ENCODE measurements around the gene APC2. TPM values are rescaled to one million over a fixed set of nuclear protein-coding genes. Genes with fewer than 3 reads are reported as not detected.

Gene APC2
- total RNA-seq, 1 donor from 2014 or later = 0.20 TPM

GRCh38 chr19:1446713-1447481 lies 3.0 kb upstream of the APC2 start:
- no peak for TF ChIP-seq CTCF (IDR thresholded peaks at IDR 0.05)
- no peak for ATAC-seq
- peaks cover 11% of the 10 kb centered on the region for H3K36me3 ChIP-seq
- peaks cover 17% of the 10 kb centered on the region for H3K4me1 ChIP-seq
- no peaks in the 10 kb centered on the region for H3K9me3 ChIP-seq
- no peak overlapping the region for H3K4me3 ChIP-seq
- no peak for DNase-seq
- intact Hi-C loops (cut with DNase I) = no loop called here
- no peak overlapping the region for H3K27ac ChIP-seq
- peaks cover 67% of the 10 kb centered on the region for H3K27me3 ChIP-seq

GRCh38 chr19:1447504-1447903 lies 2.4 kb upstream of the APC2 start:
- peaks cover 17% of the 10 kb centered on the region for H3K4me1 ChIP-seq
- intact Hi-C loops (cut with DNase I) = no loop called here
- peaks cover 73% of the 10 kb centered on the region for H3K27me3 ChIP-seq
- no peak for ATAC-seq
- TF ChIP-seq CTCF (IDR thresholded peaks at IDR 0.05) = no peak
- H3K9me3 ChIP-seq = no peaks in the 10 kb centered on the region
- peaks cover 5% of the 10 kb centered on the region for H3K36me3 ChIP-seq
- H3K27ac ChIP-seq = no peak overlapping the region
- no peak for DNase-seq
- no peak overlapping the region for H3K4me3 ChIP-seq

- Histone ChIP-seq H3K27me3 (peaks cover 77% of the 10 kb centered on the region), H3K4me1 (peaks cover 17% of the 10 kb centered on the region), H3K36me3 (peaks cover under 1% of the 10 kb centered on the region), H3K9me3 (no peaks in the 10 kb centered on the region), H3K4me3 (no peak overlapping the region), H3K27ac (no peak overlapping the region)
- ATAC-seq (no peak), DNase-seq (no peak)
- intact Hi-C loops (cut with DNase I) = no loop called here
- no peak for TF ChIP-seq CTCF (IDR thresholded peaks at IDR 0.05)
These were observed 2.0 kb upstream of the APC2 start for GRCh38 chr19:1447944-1448343.

GRCh38 chr19:1450735-1451731 lies 1.1 kb downstream of the APC2 start:
- no peak for DNase-seq
- Histone ChIP-seq H3K36me3 (no peaks in the 10 kb centered on the region), H3K4me3 (no peak overlapping the region), H3K27ac (no peak overlapping the region), H3K4me1 (peaks cover 14% of the 10 kb centered on the region), H3K9me3 (no peaks in the 10 kb centered on the region), H3K27me3 (peaks cover 98% of the 10 kb centered on the region)
- intact Hi-C loops (cut with DNase I) = no loop called here
- no peak for TF ChIP-seq CTCF (IDR thresholded peaks at IDR 0.05)
- no peak for ATAC-seq

- Histone ChIP-seq H3K4me3 (no peak overlapping the region), H3K4me1 (peaks cover 7% of the 10 kb centered on the region), H3K27me3 (peaks cover 98% of the 10 kb centered on the region), H3K9me3 (no peaks in the 10 kb centered on the region), H3K27ac (no peak overlapping the region), H3K36me3 (no peaks in the 10 kb centered on the region)
- TF ChIP-seq CTCF (IDR thresholded peaks at IDR 0.05) = no peak
- intact Hi-C loops (cut with DNase I) = no loop called here
- no peak for ATAC-seq
- no peak for DNase-seq
These were observed 2.2 kb downstream of the APC2 start for GRCh38 chr19:1451916-1452801.

All from upper lobe of right lung (tissue), 1 donor.